Mesothelial cell of epicardium (in vitro differentiated cells): ENCODE measurements around the gene LUZP2. TPM values are rescaled to one million over a fixed set of nuclear protein-coding genes. Genes with fewer than 3 reads are reported as not detected.

Experiments
- DNase-seq, 2 experiments: peaks; one replicate each; pipeline ENCODE4 v3.0.0; 2021; ENCODE audit warnings: low spot score in 2 of 2; ENCODE audit not compliant: unreplicated experiment in 2 of 2
- H3K27ac Mint-ChIP-seq: 2 replicates; pipeline ENCODE4 v1.8.0; 2021; ENCODE audit warnings: mixed read lengths
- H3K27me3 Mint-ChIP-seq: 2 replicates; pipeline ENCODE4 v1.8.0; 2021; ENCODE audit warnings: low read depth, mixed read lengths
- H3K36me3 Mint-ChIP-seq: 2 replicates; pipeline ENCODE4 v1.8.0; 2021; ENCODE audit warnings: mixed read lengths
- H3K4me1 Mint-ChIP-seq: 2 replicates; pipeline ENCODE4 v1.8.0; 2021; ENCODE audit warnings: mixed read lengths
- H3K4me3 Mint-ChIP-seq: 2 replicates; pipeline ENCODE4 v1.8.0; 2021; ENCODE audit warnings: mild to moderate bottlenecking, moderate library complexity, mixed read lengths
- H3K9me3 Mint-ChIP-seq: 2 replicates; pipeline ENCODE4 v1.8.0; 2021; ENCODE audit warnings: mixed read lengths
- CTCF ChIP-seq: fragments of 200-600 bp; sonication (generic); IDR thresholded peaks from one replicate; pipeline ENCODE4 v1.5.0; 2021; ENCODE audit warnings: antibody characterized with exemption; ENCODE audit not compliant: unreplicated experiment
- total RNA-seq: library from RNA; stranded (reverse); gene quantifications from 3 replicates; pipeline ENCODE4 v1.2.1, GENCODE V29; 2021

The LUZP2 gene
- total RNA-seq, 1 donor from 2014 or later, result 4.5 TPM

DNA sequence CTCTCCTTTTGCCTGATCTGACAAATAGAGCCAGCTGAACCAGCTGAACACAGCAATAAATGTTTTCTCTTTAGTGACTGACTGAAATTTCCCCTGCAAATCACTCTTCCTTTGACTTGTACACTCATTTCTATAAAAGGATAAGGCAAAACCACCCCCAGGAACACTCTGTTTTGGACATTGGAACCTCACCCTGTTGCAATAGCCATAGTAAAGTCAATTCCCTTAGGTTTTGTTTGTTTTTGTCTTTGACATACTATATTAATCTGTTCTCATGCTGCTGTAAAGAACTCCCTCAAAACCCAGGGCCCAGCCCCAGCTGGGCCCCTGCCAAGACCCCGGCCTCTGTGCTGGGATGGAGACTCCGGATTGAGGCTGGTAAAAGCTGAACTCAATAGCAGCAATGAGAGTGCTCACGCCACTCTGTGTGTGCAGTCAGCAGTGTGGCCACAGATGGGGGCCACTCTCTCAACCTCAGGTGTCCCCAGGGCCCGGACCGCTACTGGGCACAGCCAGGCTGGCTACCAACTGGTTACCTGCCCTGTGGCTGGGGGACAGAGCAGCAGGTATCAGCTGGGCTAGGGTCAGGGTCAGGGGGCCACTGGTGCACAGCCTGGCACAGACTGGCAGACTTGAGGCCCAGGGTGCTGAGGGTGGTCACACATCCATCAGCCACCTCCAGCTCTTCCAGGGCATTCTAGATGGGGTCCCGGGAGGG, 597.4 kb downstream of the LUZP2 start:
- Mint-ChIP-seq H3K9me3 (no peaks in the 10 kb centered on the region), H3K27me3 (no peaks in the 10 kb centered on the region), H3K4me3 (no peak overlapping the region), H3K36me3 (no peaks in the 10 kb centered on the region), H3K4me1 (peaks cover 10% of the 10 kb centered on the region), H3K27ac (no peak overlapping the region)
- no peak for TF ChIP-seq CTCF
- DNase-seq, result no peak

DNA sequence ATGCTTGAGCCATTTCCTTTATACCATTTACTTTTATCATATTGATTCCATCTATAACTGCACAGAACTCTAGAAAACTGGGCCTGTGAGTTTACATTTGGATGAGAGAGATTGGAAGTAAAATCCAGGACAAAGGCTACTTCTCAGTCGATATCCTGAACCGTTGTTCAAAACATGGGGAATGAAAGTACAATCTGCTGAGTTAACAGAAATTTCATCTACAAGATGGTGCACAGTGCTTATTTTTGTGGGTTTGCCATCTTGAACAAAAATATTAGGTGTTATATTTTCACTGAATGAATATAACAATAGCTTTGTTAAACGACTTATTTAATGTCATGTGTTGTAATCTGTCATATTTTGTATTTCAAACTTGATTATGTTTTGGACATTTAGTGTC, 622.6 kb downstream of the LUZP2 start:
- no peak for DNase-seq
- TF ChIP-seq CTCF, result no peak
- Mint-ChIP-seq H3K4me3 (no peak overlapping the region), H3K9me3 (peaks cover 2% of the 10 kb centered on the region), H3K36me3 (no peaks in the 10 kb centered on the region), H3K27me3 (no peaks in the 10 kb centered on the region), H3K27ac (no peak overlapping the region), H3K4me1 (no peaks in the 10 kb centered on the region)
